ENCODE measurements around the gene UBA1.

Gene UBA1

DNA sequence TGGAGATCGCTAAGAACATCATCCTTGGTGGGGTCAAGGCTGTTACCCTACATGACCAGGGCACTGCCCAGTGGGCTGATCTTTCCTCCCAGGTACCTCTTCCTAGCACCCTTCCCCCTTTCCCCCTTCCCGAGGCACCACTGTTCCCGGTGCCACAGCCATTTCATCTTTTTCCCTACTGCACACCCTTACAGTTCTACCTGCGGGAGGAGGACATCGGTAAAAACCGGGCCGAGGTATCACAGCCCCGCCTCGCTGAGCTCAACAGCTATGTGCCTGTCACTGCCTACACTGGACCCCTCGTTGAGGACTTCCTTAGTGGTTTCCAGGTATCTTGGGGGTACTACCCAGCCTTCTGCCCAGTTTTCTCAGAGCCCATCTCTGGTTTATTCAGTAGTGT is 5.7 kb downstream of the UBA1 start:
- H3K27ac Mint-ChIP-seq (ENCODE audit: low read depth) = no peak overlapping the region
- no peaks in the 10 kb centered on the region for H3K9me3 Mint-ChIP-seq
- H3K4me3 Mint-ChIP-seq = no peak overlapping the region
- peaks cover 41% of the 10 kb centered on the region for H3K4me1 Mint-ChIP-seq
- H3K36me3 Mint-ChIP-seq (ENCODE audit: insufficient read depth) = peaks cover 43% of the 10 kb centered on the region
- no peak for ATAC-seq (replicated peaks; ENCODE audit: extremely low read depth, poor library complexity, severe bottlenecking)
- H3K27me3 Mint-ChIP-seq = no peaks in the 10 kb centered on the region
- DNase-seq (ENCODE audit: low spot score in 2 of 2) = no peak

DNA sequence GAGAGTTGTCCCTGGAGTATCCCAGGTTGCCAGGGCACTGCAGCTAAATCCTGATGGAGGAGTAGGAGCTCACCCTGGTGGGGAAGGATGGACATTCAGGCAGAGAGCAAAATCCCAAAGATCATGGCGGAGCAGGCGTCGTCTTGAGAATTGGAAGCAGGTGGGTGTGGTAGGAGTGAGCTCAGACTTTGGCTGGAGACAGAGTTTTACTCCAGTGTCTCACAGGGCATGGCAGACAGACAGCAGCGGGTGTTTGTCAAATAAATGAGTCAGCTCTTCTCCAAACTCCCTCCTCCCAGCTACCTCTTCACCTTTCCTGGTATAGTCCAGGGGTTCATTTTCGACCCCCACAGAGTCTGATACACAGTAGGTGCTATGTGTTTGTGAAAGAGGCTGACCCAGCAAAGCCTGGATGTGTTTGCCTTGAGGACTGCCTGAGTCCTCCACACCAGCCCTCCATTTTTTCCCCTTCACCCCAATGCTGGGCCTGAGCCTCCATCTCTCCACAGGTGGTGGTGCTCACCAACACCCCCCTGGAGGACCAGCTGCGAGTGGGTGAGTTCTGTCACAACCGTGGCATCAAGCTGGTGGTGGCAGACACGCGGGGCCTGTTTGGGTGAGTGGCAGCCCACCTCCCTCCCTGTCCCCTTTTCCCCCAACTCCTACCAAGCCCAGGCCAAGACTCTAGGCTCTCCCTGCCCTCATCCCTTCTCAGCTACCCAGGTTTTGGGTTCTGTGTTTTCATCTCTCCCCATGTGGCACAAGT is 6.9 kb downstream of the UBA1 start:
- no peak for DNase-seq (ENCODE audit: low spot score in 2 of 2)
- peaks cover 43% of the 10 kb centered on the region for H3K36me3 Mint-ChIP-seq (ENCODE audit: insufficient read depth)
- H3K4me3 Mint-ChIP-seq = no peak overlapping the region
- no peak overlapping the region for H3K27ac Mint-ChIP-seq (ENCODE audit: low read depth)
- no peaks in the 10 kb centered on the region for H3K27me3 Mint-ChIP-seq
- peaks cover 28% of the 10 kb centered on the region for H3K4me1 Mint-ChIP-seq
- ATAC-seq (replicated peaks; ENCODE audit: extremely low read depth, poor library complexity, severe bottlenecking) = no peak
- H3K9me3 Mint-ChIP-seq = no peaks in the 10 kb centered on the region

DNA sequence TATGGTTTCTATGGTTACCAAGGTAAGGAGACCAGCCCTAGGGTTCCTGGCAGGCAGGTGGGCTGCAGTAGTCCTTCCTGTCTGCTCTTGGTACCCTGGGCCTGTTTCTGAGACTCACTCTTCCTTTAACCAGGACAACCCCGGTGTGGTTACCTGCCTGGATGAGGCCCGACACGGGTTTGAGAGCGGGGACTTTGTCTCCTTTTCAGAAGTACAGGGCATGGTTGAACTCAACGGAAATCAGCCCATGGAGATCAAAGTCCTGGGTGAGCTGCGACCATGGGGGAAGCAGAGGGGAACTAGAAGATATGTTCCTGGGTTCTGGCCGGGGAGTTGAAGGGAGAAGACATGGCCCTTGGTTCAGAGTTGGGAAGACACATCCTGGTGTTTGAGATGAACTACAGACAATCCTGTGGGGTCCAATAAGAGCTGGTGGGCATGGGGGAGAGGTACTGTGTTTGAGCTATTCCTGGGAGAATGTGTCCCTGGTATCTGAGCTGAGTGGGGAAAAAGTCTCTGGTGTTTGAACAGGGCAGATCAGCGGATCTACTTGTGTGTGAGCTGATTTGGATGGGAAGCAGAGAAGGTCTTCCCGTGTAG is 7.8 kb downstream of the UBA1 start:
- Mint-ChIP-seq H3K4me3 (no peak overlapping the region), H3K4me1 (peaks cover 20% of the 10 kb centered on the region), H3K27me3 (no peaks in the 10 kb centered on the region), H3K36me3 (ENCODE audit: insufficient read depth) (peaks cover 47% of the 10 kb centered on the region), H3K9me3 (no peaks in the 10 kb centered on the region), H3K27ac (ENCODE audit: low read depth) (no peak overlapping the region)
- ATAC-seq (replicated peaks; ENCODE audit: extremely low read depth, poor library complexity, severe bottlenecking) (no peak), DNase-seq (ENCODE audit: low spot score in 2 of 2) (no peak)

DNA sequence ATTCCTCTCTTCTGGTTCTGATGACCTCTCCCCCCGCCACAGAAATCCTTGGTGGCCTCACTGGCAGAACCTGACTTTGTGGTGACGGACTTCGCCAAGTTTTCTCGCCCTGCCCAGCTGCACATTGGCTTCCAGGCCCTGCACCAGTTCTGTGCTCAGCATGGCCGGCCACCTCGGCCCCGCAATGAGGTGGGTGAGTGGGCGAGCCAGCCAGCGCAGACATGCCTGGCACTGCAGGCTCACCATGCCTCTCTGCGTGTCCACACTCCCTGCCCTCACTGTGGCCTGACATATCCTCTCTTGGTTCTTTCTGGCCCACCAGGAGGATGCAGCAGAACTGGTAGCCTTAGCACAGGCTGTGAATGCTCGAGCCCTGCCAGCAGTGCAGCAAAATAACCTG is 8.7 kb downstream of the UBA1 start:
- no peak for DNase-seq (ENCODE audit: low spot score in 2 of 2)
- Mint-ChIP-seq H3K36me3 (ENCODE audit: insufficient read depth) (peaks cover 56% of the 10 kb centered on the region), H3K4me3 (no peak overlapping the region), H3K27me3 (no peaks in the 10 kb centered on the region), H3K4me1 (peaks cover 11% of the 10 kb centered on the region), H3K9me3 (no peaks in the 10 kb centered on the region), H3K27ac (ENCODE audit: low read depth) (no peak overlapping the region)
- ATAC-seq (replicated peaks; ENCODE audit: extremely low read depth, poor library complexity, severe bottlenecking) = no peak

DNA sequence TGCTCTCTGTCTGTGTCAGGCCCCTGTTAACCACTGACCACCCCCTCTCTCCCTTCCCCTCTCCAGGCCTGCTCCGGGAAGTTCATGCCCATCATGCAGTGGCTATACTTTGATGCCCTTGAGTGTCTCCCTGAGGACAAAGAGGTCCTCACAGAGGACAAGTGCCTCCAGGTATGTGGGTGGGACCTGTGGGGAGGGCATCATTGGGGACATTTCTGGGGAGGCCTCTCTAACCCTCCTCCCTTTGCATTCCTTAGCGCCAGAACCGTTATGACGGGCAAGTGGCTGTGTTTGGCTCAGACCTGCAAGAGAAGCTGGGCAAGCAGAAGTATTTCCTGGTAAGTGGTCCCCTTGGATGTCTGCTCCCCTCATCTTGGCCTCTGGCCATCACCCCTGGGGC is 9.2 kb downstream of the UBA1 start:
- Mint-ChIP-seq H3K9me3 (no peaks in the 10 kb centered on the region), H3K4me3 (no peak overlapping the region), H3K27me3 (no peaks in the 10 kb centered on the region), H3K4me1 (peaks cover 10% of the 10 kb centered on the region), H3K36me3 (ENCODE audit: insufficient read depth) (peaks cover 55% of the 10 kb centered on the region), H3K27ac (ENCODE audit: low read depth) (peak overlapping the region; percentile 38)
- ATAC-seq (replicated peaks; ENCODE audit: extremely low read depth, poor library complexity, severe bottlenecking) = no peak
- DNase-seq (ENCODE audit: low spot score in 2 of 2) = no peak

DNA sequence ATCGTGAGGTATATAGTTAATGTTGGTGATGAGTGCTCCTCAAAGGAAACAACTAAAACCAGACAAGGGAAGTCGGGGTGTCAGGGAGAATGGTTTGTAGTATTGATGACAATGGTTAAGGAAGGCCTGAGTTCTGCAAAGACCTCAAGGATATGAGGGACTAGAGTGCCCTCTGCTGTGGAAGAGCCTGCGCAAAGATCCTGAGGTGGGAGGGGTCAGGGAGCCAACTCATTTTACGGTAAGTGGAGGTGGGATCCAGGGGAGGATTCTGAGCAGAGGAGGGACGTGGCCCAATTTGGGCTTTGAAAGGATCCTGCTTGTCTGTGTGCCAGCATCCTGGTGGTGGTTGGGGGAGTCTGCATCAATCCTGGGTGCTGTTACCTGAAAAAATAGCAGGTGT is 11.3 kb downstream of the UBA1 start:
- H3K36me3 Mint-ChIP-seq (ENCODE audit: insufficient read depth) = peaks cover 58% of the 10 kb centered on the region
- ATAC-seq (replicated peaks; ENCODE audit: extremely low read depth, poor library complexity, severe bottlenecking) = no peak
- H3K9me3 Mint-ChIP-seq = no peaks in the 10 kb centered on the region
- H3K27ac Mint-ChIP-seq (ENCODE audit: low read depth) = no peak overlapping the region
- no peaks in the 10 kb centered on the region for H3K4me1 Mint-ChIP-seq
- H3K4me3 Mint-ChIP-seq = no peak overlapping the region
- H3K27me3 Mint-ChIP-seq = no peaks in the 10 kb centered on the region
- no peak for DNase-seq (ENCODE audit: low spot score in 2 of 2)

DNA sequence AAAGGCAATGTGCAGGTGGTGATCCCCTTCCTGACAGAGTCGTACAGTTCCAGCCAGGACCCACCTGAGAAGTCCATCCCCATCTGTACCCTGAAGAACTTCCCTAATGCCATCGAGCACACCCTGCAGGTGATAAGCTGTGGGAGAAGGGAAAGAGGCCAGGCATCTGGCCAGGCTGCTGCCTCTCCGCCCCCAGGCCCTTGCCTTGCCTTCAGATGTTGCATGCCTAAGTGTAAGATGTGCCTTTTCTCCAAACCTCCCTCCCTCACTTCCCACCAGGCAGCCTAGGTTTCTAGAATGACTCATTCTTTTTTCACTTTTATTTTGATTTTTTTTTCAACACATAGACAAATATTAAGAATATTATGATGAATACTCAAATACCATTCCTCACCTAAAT is 12.7 kb downstream of the UBA1 start:
- no peak for ATAC-seq (replicated peaks; ENCODE audit: extremely low read depth, poor library complexity, severe bottlenecking)
- Mint-ChIP-seq H3K4me3 (no peak overlapping the region), H3K4me1 (no peaks in the 10 kb centered on the region), H3K27ac (ENCODE audit: low read depth) (no peak overlapping the region), H3K36me3 (ENCODE audit: insufficient read depth) (peaks cover 56% of the 10 kb centered on the region), H3K9me3 (no peaks in the 10 kb centered on the region), H3K27me3 (no peaks in the 10 kb centered on the region)
- no peak for DNase-seq (ENCODE audit: low spot score in 2 of 2)

DNA sequence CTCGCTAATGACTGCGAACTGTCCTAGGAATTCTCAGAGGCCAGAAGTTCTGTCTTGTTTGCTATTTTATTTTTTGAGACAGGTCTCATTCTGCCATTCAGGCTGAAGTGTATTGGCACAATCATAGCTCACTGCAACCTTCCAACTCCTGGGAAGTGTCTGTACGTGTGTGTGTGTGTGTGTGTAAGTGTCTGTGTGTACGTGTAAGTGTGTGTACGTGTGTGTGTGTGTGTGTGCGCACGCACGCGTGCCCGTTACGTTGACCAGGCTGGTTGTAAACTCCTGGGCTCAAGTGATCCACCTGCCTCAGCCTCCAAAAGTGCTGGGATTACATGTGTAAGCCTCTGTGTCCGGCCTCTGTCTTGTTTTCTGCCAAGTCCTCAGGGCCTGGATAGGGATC is 14.5 kb downstream of the UBA1 start:
- no peak for ATAC-seq (replicated peaks; ENCODE audit: extremely low read depth, poor library complexity, severe bottlenecking)
- H3K4me3 Mint-ChIP-seq = no peak overlapping the region
- H3K4me1 Mint-ChIP-seq = no peaks in the 10 kb centered on the region
- DNase-seq (ENCODE audit: low spot score in 2 of 2) = no peak
- H3K27me3 Mint-ChIP-seq = no peaks in the 10 kb centered on the region
- no peaks in the 10 kb centered on the region for H3K9me3 Mint-ChIP-seq
- H3K36me3 Mint-ChIP-seq (ENCODE audit: insufficient read depth) = peaks cover 56% of the 10 kb centered on the region
- H3K27ac Mint-ChIP-seq (ENCODE audit: low read depth) = no peak overlapping the region

DNA sequence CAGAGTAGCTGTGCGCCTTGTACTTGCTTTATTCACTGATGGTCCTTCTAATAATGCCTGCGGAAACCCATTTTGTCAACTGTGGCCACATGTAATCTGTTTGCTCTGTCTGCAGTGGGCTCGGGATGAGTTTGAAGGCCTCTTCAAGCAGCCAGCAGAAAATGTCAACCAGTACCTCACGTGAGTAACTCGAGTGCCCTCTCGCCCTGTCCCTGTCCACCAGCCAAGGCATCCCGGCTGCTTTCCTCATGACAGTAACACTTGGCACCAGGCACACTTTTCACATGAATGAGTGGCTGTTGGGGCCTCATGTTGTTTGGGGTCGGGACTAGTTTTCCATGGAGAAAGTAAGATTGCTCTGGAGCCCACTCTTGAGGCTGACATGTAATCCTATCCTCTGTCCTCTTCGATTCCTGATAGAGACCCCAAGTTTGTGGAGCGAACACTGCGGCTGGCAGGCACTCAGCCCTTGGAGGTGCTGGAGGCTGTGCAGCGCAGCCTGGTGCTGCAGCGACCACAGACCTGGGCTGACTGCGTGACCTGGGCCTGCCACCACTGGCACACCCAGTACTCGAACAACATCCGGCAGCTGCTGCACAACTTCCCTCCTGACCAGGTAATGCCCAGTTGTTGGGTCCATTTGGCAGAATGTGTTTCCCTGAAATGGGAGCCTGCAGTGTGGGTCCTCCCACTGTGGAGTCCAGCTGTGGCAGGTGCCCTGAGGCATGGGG is 16.0 kb downstream of the UBA1 start:
- Mint-ChIP-seq H3K4me3 (no peak overlapping the region), H3K27ac (ENCODE audit: low read depth) (no peak overlapping the region), H3K9me3 (no peaks in the 10 kb centered on the region), H3K4me1 (no peaks in the 10 kb centered on the region), H3K27me3 (no peaks in the 10 kb centered on the region), H3K36me3 (ENCODE audit: insufficient read depth) (peaks cover 52% of the 10 kb centered on the region)
- no peak for ATAC-seq (replicated peaks; ENCODE audit: extremely low read depth, poor library complexity, severe bottlenecking)
- no peak for DNase-seq (ENCODE audit: low spot score in 2 of 2)

DNA sequence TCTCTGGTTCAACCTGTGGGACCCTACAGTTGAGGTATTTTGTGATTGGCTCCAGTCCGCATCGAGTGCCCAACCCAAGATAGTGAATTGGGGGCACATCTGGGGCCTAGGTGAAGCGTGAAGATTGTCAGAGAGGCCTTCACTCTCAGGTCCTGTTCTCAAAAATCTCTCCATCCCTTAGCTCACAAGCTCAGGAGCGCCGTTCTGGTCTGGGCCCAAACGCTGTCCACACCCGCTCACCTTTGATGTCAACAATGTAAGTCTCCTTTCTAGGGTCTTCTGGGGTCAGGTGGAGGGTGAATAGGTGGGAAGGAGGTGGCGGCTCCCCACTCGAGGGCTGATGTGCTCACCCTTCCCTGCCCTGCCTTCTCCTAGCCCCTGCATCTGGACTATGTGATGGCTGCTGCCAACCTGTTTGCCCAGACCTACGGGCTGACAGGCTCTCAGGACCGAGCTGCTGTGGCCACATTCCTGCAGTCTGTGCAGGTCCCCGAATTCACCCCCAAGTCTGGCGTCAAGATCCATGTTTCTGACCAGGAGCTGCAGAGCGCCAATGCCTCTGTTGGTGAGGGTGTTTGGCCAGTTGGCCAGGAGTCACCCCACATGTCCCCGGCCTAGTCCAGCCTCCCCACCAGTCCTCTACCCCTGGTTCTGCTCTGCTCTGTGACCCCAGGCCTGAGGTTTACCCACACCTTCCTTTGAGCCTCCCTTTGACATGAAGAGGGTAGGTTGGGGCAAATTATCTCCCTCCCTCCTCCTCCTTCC is 17.2 kb downstream of the UBA1 start:
- no peaks in the 10 kb centered on the region for H3K27me3 Mint-ChIP-seq

DNA sequence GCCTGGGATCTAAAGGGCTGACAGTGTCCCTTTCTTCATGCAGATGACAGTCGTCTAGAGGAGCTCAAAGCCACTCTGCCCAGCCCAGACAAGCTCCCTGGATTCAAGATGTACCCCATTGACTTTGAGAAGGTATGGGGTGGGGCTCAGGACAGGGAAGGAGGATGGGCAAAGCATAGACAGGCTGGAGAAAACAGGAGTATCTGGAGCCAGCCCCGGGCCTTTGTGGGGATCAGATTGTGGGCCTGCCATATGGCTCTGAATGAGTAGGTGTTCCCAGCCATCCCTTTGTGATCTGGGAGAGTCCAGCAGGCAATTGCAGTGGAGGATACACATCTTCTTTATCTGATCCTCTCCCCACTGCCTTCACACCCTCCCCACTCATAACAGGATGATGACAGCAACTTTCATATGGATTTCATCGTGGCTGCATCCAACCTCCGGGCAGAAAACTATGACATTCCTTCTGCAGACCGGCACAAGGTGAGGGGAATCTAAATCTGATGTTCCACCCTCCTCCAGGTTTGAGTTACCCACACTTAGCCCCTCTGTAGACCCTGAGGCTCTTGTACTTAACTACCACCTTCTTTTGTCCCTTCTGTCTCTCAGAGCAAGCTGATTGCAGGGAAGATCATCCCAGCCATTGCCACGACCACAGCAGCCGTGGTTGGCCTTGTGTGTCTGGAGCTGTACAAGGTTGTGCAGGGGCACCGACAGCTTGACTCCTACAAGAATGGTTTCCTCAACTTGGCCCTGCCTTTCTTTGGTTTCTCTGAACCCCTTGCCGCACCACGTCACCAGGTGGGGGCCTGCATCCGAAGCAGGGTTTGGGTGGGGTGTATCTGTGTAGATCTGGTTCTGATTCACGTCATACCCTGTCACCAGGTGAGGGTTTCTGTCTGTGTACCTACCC is 19.0 kb downstream of the UBA1 start:
- no peak overlapping the region for H3K27ac Mint-ChIP-seq (ENCODE audit: low read depth)
- no peaks in the 10 kb centered on the region for H3K27me3 Mint-ChIP-seq
- no peak overlapping the region for H3K4me3 Mint-ChIP-seq
- ATAC-seq (replicated peaks; ENCODE audit: extremely low read depth, poor library complexity, severe bottlenecking) = no peak
- H3K9me3 Mint-ChIP-seq = no peaks in the 10 kb centered on the region
- DNase-seq (ENCODE audit: low spot score in 2 of 2) = no peak
- peaks cover 16% of the 10 kb centered on the region for H3K4me1 Mint-ChIP-seq
- peaks cover 43% of the 10 kb centered on the region for H3K36me3 Mint-ChIP-seq (ENCODE audit: insufficient read depth)

More for the DNA sequence above, 17.2 kb downstream of the UBA1 start:
- H3K9me3 Mint-ChIP-seq = no peaks in the 10 kb centered on the region
- ATAC-seq (replicated peaks; ENCODE audit: extremely low read depth, poor library complexity, severe bottlenecking) = no peak
- H3K4me3 Mint-ChIP-seq = no peak overlapping the region
- DNase-seq (ENCODE audit: low spot score in 2 of 2) = no peak
- H3K36me3 Mint-ChIP-seq (ENCODE audit: insufficient read depth) = peaks cover 48% of the 10 kb centered on the region
- H3K4me1 Mint-ChIP-seq = no peaks in the 10 kb centered on the region
- no peak overlapping the region for H3K27ac Mint-ChIP-seq (ENCODE audit: low read depth)

Measured in central memory CD8-positive, alpha-beta T cell (primary cell).